A549 (cell line): ENCODE results near the gene SUPT3H. TPM values are rescaled to one million over a fixed set of nuclear protein-coding genes. Genes with fewer than 3 reads are reported as not detected.

Experiments used
- ATAC-seq, 2 experiments: fragments of 200-7000 bp in 1 of 2; fragments of >200 bp in 1 of 2; cut with Nextera tagmentation in 1 of 2; cut with Tn5 transposase in 1 of 2; 3 replicates each; pipeline versions ENCODE4 v1.8.0 to v1.9.1; 2018 to 2020; ENCODE audit warnings: mild to moderate bottlenecking in 1 of 2, moderate library complexity in 1 of 2
- CTCF ChIA-PET: fragments of 300-600 bp; sonication (Branson Sonifier 250); formaldehyde crosslinking; extraction: SDS; loops from one replicate; lab custom pipeline; 2021; ENCODE audit warnings: antibody characterized with exemption, inconsistent platforms; lab: Yijun Ruan, JAX
- POLR2A ChIA-PET: fragments of 350-600 bp; formaldehyde crosslinking; extraction: SDS; loops from one replicate; lab custom pipeline; 2021; ENCODE audit warnings: antibody characterized with exemption, inconsistent platforms; lab: Yijun Ruan, JAX
- DNase-seq, 2 experiments: peaks; one replicate each; pipeline versions ENCODE4 v3.0.0 to v3.0.0-alpha.2; 2011 to 2016; ENCODE audit warnings: low read depth in 1 of 2, low spot score in 1 of 2
- FAIRE-seq: peaks from 2 replicates; lab custom pipeline; 2011; peaks lifted over from hg19 to GRCh38; lab: Jason Lieb, UNC
- H3K27ac ChIP-seq, 2 experiments: fragments of >200 bp; sonication (Bioruptor Twin); formaldehyde crosslinking; 3 replicates each; pipeline ENCODE4 v1.5.1; 2016 to 2017
- H3K4me1 ChIP-seq: fragments of >200 bp; sonication (Bioruptor Twin); formaldehyde crosslinking; 3 replicates; pipeline ENCODE4 v1.6.1; 2016
- H3K4me2 ChIP-seq: fragments of >200 bp; sonication (Bioruptor Twin); formaldehyde crosslinking; 3 replicates; pipeline ENCODE4 v1.6.1; 2016
- H3K4me3 ChIP-seq: fragments of >200 bp; sonication (Bioruptor Twin); formaldehyde crosslinking; 3 replicates; pipeline ENCODE4 v1.5.1; 2016
- H3K9me3 ChIP-seq: fragments of >200 bp; sonication (Bioruptor Twin); formaldehyde crosslinking; 3 replicates; pipeline ENCODE4 v1.6.1; 2016
- CBX2 ChIP-seq: fragments of 200-600 bp; sonication (generic); IDR thresholded peaks from 2 replicates; pipeline ENCODE4 v1.6.1; 2016; ENCODE audit warnings: low read depth, mild to moderate bottlenecking, borderline replicate concordance
- FOSB ChIP-seq: fragments of 250-450 bp; sonication (Bioruptor Pico); IDR thresholded peaks from 2 replicates; pipeline ENCODE4 v1.5.0; 2020; ENCODE audit warnings: mild to moderate bottlenecking, moderate library complexity
- FOSL2 ChIP-seq, 2 experiments: fragments of 450-650 bp in 1 of 2; fragments of >200 bp in 1 of 2; sonication (Bioruptor Twin) in 1 of 2; formaldehyde crosslinking; IDR thresholded peaks; 2 replicates each; pipeline versions ENCODE4 v1.5.0 to v1.6.1; 2016 to 2020; ENCODE audit warnings: mild to moderate bottlenecking in 1 of 2, moderate library complexity in 1 of 2
- HDAC2 ChIP-seq: fragments of 200-600 bp; sonication (generic); IDR thresholded peaks from 2 replicates; pipeline ENCODE4 v1.6.1; 2016
- HOXA7 ChIP-seq: fragments of 250-450 bp; sonication (Bioruptor Pico); IDR thresholded peaks from 2 replicates; pipeline ENCODE4 v1.5.0; 2020; ENCODE audit warnings: mild to moderate bottlenecking, moderate library complexity
- HOXB5 ChIP-seq: fragments of 250-450 bp; sonication (Bioruptor Pico); IDR thresholded peaks from 2 replicates; pipeline ENCODE4 v1.5.0; 2020; ENCODE audit warnings: mild to moderate bottlenecking, moderate library complexity
- JUN ChIP-seq, 2 experiments: fragments of >200 bp; sonication (Bioruptor Twin); formaldehyde crosslinking; IDR thresholded peaks; 2 replicates in 1 of 2; 3 replicates in 1 of 2; pipeline ENCODE4 v1.6.1; 2016 to 2017
- KDM1A ChIP-seq: fragments of 200-600 bp; sonication (generic); IDR thresholded peaks from 2 replicates; pipeline ENCODE4 v1.6.1; 2016; ENCODE audit warnings: low read depth, mild to moderate bottlenecking
- MAFK ChIP-seq: fragments of 450-650 bp; IDR thresholded peaks from 2 replicates; pipeline ENCODE4 v1.6.1; 2014; ENCODE audit not compliant: partially characterized antibody
- MYC ChIP-seq: IDR thresholded peaks from 2 replicates; pipeline ENCODE4 v1.6.1; 2012; ENCODE audit warnings: mild to moderate bottlenecking, inconsistent platforms, low read length, improper control_type of control experiment, borderline replicate concordance
- NFE2L2 ChIP-seq: fragments of 150-350 bp; conservative IDR thresholded peaks from 2 replicates; pipeline ENCODE4 v1.6.1; 2014; ENCODE audit warnings: low read length
- RARB ChIP-seq: fragments of 250-450 bp; sonication (Bioruptor Pico); IDR thresholded peaks from 2 replicates; pipeline ENCODE4 v1.8.0; 2021; ENCODE audit warnings: mild to moderate bottlenecking, moderate library complexity
- RCOR1 ChIP-seq: fragments of 150-350 bp; IDR thresholded peaks from 2 replicates; pipeline ENCODE4 v1.6.1; 2014; ENCODE audit warnings: antibody characterized with exemption, low read length, low read depth
- RFX5 ChIP-seq: fragments of 450-650 bp; IDR thresholded peaks from 2 replicates; pipeline ENCODE4 v1.7.1; 2014; ENCODE audit warnings: antibody characterized with exemption, mild to moderate bottlenecking, moderate library complexity
- RNF2 ChIP-seq: fragments of 200-600 bp; sonication (generic); IDR thresholded peaks from 2 replicates; pipeline ENCODE4 v1.6.1; 2016; ENCODE audit warnings: low read depth, mild to moderate bottlenecking, antibody characterized with exemption, moderate library complexity, borderline replicate concordance
- SREBF2 ChIP-seq: fragments of 450-650 bp; IDR thresholded peaks from 2 replicates; pipeline ENCODE4 v1.6.1; 2014; ENCODE audit warnings: mild to moderate bottlenecking, moderate library complexity
- TFCP2L1 ChIP-seq: fragments of 250-450 bp; sonication (Bioruptor Pico); IDR thresholded peaks from 2 replicates; pipeline ENCODE4 v1.5.0; 2021; ENCODE audit warnings: mild to moderate bottlenecking
- ZC3H11A ChIP-seq: fragments of 450-650 bp; IDR thresholded peaks from 2 replicates; pipeline ENCODE4 v1.6.1; 2014; ENCODE audit warnings: antibody characterized with exemption, mild to moderate bottlenecking
- ZNF302 ChIP-seq: fragments of 250-450 bp; sonication (Bioruptor Pico); IDR thresholded peaks from 2 replicates; pipeline ENCODE4 v1.9.0; 2021; ENCODE audit warnings: inconsistent platforms, mild to moderate bottlenecking, moderate library complexity
- WGBS: methylation state at CpG from one replicate; pipeline ENCODE4 v1.1.6; 2017; ENCODE audit errors: missing lambda C conversion rate; 5-methylcytosine and 5-hydroxymethylcytosine counted together
- polyA plus RNA-seq, 4 experiments: library from polyadenylated mRNA; depleted of rRNA in 3 of 4; stranded (reverse); fragments of >200 nt; fragmentation: RNase III in 1 of 4; extraction: RNeasy Plus Mini Kit Qiagen cat#74134 plus additional on column Dnase treatment in 1 of 4; gene quantifications; 2 replicates in 3 of 4; 3 replicates in 1 of 4; pipeline ENCODE4 v1.2.3, GENCODE V29; 2011 to 2017
- TF ChIP-seq, protein P1 (sequence below): IDR thresholded peaks from 2 replicates; pipeline ENCODE4 v1.6.1; 2012
- TF ChIP-seq, protein P2 (sequence below): fragments of >200 bp; sonication (Bioruptor Twin); formaldehyde crosslinking; IDR thresholded peaks from 3 replicates; pipeline ENCODE4 v1.6.1; 2016
- TF ChIP-seq, protein P3 (sequence below): IDR thresholded peaks from 2 replicates; pipeline ENCODE4 v1.6.1; 2012; ENCODE audit warnings: low read depth, borderline replicate concordance
- TF ChIP-seq, protein P4 (sequence below): fragments of 250-450 bp; sonication (Bioruptor Pico); IDR thresholded peaks from 2 replicates; pipeline ENCODE4 v1.5.0; 2020; ENCODE audit warnings: low read depth, mild to moderate bottlenecking, moderate library complexity
- TF ChIP-seq, protein P5 (sequence below): fragments of 450-650 bp; IDR thresholded peaks from 2 replicates; pipeline ENCODE4 v1.6.1; 2014; ENCODE audit warnings: antibody characterized with exemption
- TF ChIP-seq, protein P6 (sequence below): fragments of 150-350 bp; IDR thresholded peaks from 2 replicates; pipeline ENCODE4 v1.6.1; 2014; ENCODE audit warnings: low read depth, mild to moderate bottlenecking, low read length

The SUPT3H gene
- polyA plus RNA-seq, 2 of the 4 experiments (the other 2 are of a cell fraction) = 4.3 to 6.2 TPM

DNA sequence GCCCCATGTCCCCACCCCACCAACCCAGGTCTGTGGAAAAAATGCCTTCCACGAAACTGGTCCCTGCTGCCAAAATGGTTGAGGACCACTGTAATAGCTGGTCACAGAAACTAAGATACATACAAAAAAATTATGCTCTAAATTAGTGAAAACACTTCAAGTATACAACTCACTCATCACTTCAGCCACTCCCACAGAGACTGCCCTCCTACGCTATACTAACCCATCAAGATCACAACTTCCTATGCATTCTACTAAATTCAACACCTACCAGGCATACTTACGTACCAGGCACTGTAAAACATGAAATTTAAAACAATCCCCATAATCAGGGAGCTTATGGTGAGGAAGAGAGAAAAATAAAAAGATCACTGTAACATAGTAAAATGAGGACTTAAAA is 26.7 kb downstream of the SUPT3H start (continued):
- TF ChIP-seq, protein P1, sequence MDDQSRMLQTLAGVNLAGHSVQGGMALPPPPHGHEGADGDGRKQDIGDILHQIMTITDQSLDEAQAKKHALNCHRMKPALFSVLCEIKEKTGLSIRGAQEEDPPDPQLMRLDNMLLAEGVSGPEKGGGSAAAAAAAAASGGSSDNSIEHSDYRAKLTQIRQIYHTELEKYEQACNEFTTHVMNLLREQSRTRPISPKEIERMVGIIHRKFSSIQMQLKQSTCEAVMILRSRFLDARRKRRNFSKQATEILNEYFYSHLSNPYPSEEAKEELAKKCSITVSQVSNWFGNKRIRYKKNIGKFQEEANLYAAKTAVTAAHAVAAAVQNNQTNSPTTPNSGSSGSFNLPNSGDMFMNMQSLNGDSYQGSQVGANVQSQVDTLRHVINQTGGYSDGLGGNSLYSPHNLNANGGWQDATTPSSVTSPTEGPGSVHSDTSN = no peak
- TF ChIP-seq FOSL2 (IDR thresholded peaks at IDR 0.05) (no peak), FOSL2 (CRISPR knock-in tag; IDR thresholded peaks at IDR 0.05) (no peak)

DNA sequence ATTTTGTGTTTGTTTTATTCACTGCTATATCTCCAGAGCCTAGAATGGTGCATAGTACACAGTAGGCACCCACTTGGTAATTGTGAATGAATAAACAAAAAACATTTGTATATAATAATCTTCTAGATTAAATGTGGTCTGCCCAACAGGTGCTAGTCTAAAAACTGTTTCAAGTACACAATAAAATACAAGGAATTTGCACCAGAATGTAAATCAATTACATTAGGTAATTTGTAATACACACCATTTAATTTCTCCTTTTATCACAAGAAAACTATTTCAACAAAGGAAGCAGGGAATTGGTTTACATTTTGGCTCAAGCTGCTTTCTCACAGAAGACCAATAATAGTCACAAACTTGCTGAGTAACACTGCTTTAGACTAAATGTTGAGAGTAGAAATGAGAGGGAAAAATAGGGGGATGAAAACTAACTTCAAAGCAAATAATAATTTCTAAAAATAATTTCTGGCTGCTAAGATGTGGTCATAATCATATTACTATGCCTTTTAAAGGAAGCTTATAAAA is 27.5 kb downstream of the SUPT3H start:
- TF ChIP-seq JUN (IDR thresholded peaks at IDR 0.05) (no peak), HDAC2 (no peak), RNF2 (no peak), SREBF2 (no peak), HOXB5 (CRISPR knock-in tag) (no peak), ZC3H11A (no peak), MYC (no peak), RFX5 (no peak)
- TF ChIP-seq, protein P2, sequence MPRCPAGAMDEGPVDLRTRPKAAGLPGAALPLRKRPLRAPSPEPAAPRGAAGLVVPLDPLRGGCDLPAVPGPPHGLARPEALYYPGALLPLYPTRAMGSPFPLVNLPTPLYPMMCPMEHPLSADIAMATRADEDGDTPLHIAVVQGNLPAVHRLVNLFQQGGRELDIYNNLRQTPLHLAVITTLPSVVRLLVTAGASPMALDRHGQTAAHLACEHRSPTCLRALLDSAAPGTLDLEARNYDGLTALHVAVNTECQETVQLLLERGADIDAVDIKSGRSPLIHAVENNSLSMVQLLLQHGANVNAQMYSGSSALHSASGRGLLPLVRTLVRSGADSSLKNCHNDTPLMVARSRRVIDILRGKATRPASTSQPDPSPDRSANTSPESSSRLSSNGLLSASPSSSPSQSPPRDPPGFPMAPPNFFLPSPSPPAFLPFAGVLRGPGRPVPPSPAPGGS = no peak
- TF ChIP-seq, protein P3, sequence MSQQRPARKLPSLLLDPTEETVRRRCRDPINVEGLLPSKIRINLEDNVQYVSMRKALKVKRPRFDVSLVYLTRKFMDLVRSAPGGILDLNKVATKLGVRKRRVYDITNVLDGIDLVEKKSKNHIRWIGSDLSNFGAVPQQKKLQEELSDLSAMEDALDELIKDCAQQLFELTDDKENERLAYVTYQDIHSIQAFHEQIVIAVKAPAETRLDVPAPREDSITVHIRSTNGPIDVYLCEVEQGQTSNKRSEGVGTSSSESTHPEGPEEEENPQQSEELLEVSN = no peak
- TF ChIP-seq, protein P4, sequence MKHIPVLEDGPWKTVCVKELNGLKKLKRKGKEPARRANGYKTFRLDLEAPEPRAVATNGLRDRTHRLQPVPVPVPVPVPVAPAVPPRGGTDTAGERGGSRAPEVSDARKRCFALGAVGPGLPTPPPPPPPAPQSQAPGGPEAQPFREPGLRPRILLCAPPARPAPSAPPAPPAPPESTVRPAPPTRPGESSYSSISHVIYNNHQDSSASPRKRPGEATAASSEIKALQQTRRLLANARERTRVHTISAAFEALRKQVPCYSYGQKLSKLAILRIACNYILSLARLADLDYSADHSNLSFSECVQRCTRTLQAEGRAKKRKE (CRISPR knock-in tag) = no peak
- no peak for FAIRE-seq
- ATAC-seq = no peak
- Histone ChIP-seq H3K4me2 (no peak overlapping the region), H3K27ac (no peak overlapping the region), H3K4me3 (no peak overlapping the region), H3K4me1 (no peaks in the 10 kb centered on the region), H3K9me3 (no peaks in the 10 kb centered on the region)
- no peak for DNase-seq
- POLR2A ChIA-PET = no interaction called here
- CTCF ChIA-PET = no interaction called here

DNA sequence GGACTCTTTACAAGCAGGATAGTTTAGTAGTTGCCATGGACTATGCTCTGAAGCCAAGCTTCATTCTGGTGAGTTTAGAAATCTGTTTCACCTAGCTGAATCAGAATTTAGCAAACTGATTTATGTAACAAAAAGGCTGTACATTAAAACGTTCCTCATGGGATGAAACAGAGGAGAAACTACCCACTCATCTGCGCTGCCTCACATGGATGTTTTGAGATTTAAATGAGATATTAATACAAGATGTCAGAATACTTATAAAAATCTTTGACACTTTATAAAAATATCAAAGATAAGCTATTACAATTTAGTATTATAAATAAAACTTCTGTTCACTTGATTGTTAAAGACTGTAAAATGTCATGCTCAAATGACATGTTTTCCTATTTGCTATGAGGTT is 32.8 kb downstream of the SUPT3H start:
- CTCF ChIA-PET = no interaction called here
- H3K4me2 ChIP-seq = no peak overlapping the region
- FAIRE-seq (no peak), DNase-seq (no peak), ATAC-seq (no peak)
- no peak overlapping the region for H3K4me3 ChIP-seq
- WGBS = 47% methylated on average over 2 of the region's 2 CpGs
- H3K9me3 ChIP-seq = no peaks in the 10 kb centered on the region
- TF ChIP-seq FOSL2 (IDR thresholded peaks at IDR 0.05) (no peak), FOSL2 (CRISPR knock-in tag; IDR thresholded peaks at IDR 0.05) (no peak), CBX2 (no peak), KDM1A (no peak), HOXB5 (CRISPR knock-in tag) (no peak), NFE2L2 (no peak), RARB (no peak), TFCP2L1 (CRISPR knock-in tag) (no peak), FOSB (no peak), ZNF302 (CRISPR knock-in tag) (no peak), HOXA7 (no peak), JUN (IDR thresholded peaks at IDR 0.05) (no peak), RFX5 (no peak), RCOR1 (no peak), HDAC2 (no peak), MAFK (no peak)
- TF ChIP-seq, protein P5, sequence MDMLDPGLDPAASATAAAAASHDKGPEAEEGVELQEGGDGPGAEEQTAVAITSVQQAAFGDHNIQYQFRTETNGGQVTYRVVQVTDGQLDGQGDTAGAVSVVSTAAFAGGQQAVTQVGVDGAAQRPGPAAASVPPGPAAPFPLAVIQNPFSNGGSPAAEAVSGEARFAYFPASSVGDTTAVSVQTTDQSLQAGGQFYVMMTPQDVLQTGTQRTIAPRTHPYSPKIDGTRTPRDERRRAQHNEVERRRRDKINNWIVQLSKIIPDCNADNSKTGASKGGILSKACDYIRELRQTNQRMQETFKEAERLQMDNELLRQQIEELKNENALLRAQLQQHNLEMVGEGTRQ = no peak
- TF ChIP-seq, protein P6, sequence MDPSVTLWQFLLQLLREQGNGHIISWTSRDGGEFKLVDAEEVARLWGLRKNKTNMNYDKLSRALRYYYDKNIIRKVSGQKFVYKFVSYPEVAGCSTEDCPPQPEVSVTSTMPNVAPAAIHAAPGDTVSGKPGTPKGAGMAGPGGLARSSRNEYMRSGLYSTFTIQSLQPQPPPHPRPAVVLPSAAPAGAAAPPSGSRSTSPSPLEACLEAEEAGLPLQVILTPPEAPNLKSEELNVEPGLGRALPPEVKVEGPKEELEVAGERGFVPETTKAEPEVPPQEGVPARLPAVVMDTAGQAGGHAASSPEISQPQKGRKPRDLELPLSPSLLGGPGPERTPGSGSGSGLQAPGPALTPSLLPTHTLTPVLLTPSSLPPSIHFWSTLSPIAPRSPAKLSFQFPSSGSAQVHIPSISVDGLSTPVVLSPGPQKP = no peak
- POLR2A ChIA-PET = no interaction called here
- H3K27ac ChIP-seq = no peak overlapping the region
- H3K4me1 ChIP-seq = no peaks in the 10 kb centered on the region
